DND-41 (cell line): ENCODE measurements around the gene FLT3LG.

Source experiments
- ATAC-seq: fragments of 200-7000 bp; cut with Tn5 transposase; 3 replicates; pipeline ENCODE4 v1.9.1; 2021; ENCODE audit warnings: low read depth; ENCODE audit not compliant: insufficient read depth
- DNase-seq: peaks from one replicate; pipeline ENCODE4 v3.0.0-alpha.2; 2020
- H2AFZ ChIP-seq: 2 replicates; pipeline ENCODE4 v1.6.0; 2012; ENCODE audit warnings: low read depth, low read length
- H3K27ac ChIP-seq: 2 replicates; pipeline ENCODE4 v1.5.1; 2012; ENCODE audit warnings: low read length, inconsistent platforms
- H3K27me3 ChIP-seq: fragments of 200-600 bp; sonication (generic); 2 replicates; pipeline ENCODE4 v1.6.0; 2012; ENCODE audit warnings: low read length, mild to moderate bottlenecking, inconsistent platforms; ENCODE audit not compliant: insufficient read depth, poor library complexity
- H3K36me3 ChIP-seq: 2 replicates; pipeline ENCODE4 v1.5.1; 2012; ENCODE audit warnings: low read length, inconsistent platforms; ENCODE audit not compliant: insufficient read depth
- H3K4me1 ChIP-seq: 2 replicates; pipeline ENCODE4 v1.5.1; 2012; ENCODE audit warnings: mild to moderate bottlenecking, low read length; ENCODE audit not compliant: insufficient read depth
- H3K4me2 ChIP-seq: 2 replicates; pipeline ENCODE4 v1.6.0; 2012; ENCODE audit warnings: mild to moderate bottlenecking, moderate library complexity, low read length, inconsistent platforms; ENCODE audit not compliant: insufficient read depth
- H3K4me3 ChIP-seq, 2 experiments: fragments of 200-600 bp in 1 of 2; shearing (Covaris generic) in 1 of 2; 2 replicates each; pipeline ENCODE4 v1.5.1; 2012 to 2016; ENCODE audit warnings: inconsistent platforms in 2 of 2, low read length in 2 of 2, mild to moderate bottlenecking in 2 of 2, low read depth in 1 of 2, moderate library complexity in 1 of 2
- H3K79me2 ChIP-seq: 2 replicates; pipeline ENCODE4 v1.6.0; 2012; ENCODE audit warnings: low read length, inconsistent platforms; ENCODE audit not compliant: insufficient read depth
- H3K9ac ChIP-seq: 2 replicates; pipeline ENCODE4 v1.6.0; 2012; ENCODE audit warnings: low read depth, mild to moderate bottlenecking, inconsistent platforms, low read length, moderate library complexity
- H3K9me3 ChIP-seq: 2 replicates; pipeline ENCODE4 v1.5.1; 2012; ENCODE audit warnings: low read length, moderate library complexity, mild to moderate bottlenecking, inconsistent platforms; ENCODE audit not compliant: insufficient read depth, severe bottlenecking
- H4K20me1 ChIP-seq: 2 replicates; pipeline ENCODE4 v1.6.0; 2012; ENCODE audit warnings: low read length; ENCODE audit not compliant: insufficient read depth
- CTCF ChIP-seq: IDR thresholded peaks from 2 replicates; pipeline ENCODE4 v1.5.1; 2012; ENCODE audit warnings: borderline replicate concordance, low read length, moderate library complexity, mild to moderate bottlenecking; ENCODE audit not compliant: poor library complexity, severe bottlenecking; ENCODE audit errors: extremely low read depth
- EZH2 ChIP-seq: IDR thresholded peaks from 3 replicates; pipeline ENCODE4 v1.6.1; 2012; ENCODE audit warnings: borderline replicate concordance, low read depth, mild to moderate bottlenecking, moderate library complexity, low read length, inconsistent platforms; ENCODE audit not compliant: severe bottlenecking

FLT3LG gene

GRCh38 chr19:49515767-49516166, 41.8 kb downstream of the FLT3LG start:
- H3K79me2 ChIP-seq: no peaks in the 10 kb centered on the region
- TF ChIP-seq EZH2: no peak
- TF ChIP-seq CTCF: no peak
- peaks cover 12% of the 10 kb centered on the region for H3K4me1 ChIP-seq
- H3K27ac ChIP-seq: no peak overlapping the region
- ATAC-seq (no peak), DNase-seq (no peak)
- no peak overlapping the region for H2AFZ ChIP-seq
- no peak overlapping the region for H3K4me3 ChIP-seq
- no peaks in the 10 kb centered on the region for H3K27me3 ChIP-seq
- no peak overlapping the region for H3K4me2 ChIP-seq
- H3K9me3 ChIP-seq: no peaks in the 10 kb centered on the region
- no peak overlapping the region for H3K9ac ChIP-seq
- H3K36me3 ChIP-seq: no peaks in the 10 kb centered on the region
- no peaks in the 10 kb centered on the region for H4K20me1 ChIP-seq

- no peak for ATAC-seq
- H3K4me3 ChIP-seq: no peak overlapping the region
- H3K4me2 ChIP-seq: no peak overlapping the region
- H2AFZ ChIP-seq: no peak overlapping the region
- TF ChIP-seq EZH2 (no peak), CTCF (no peak)
- no peaks in the 10 kb centered on the region for H3K27me3 ChIP-seq
- no peak overlapping the region for H3K27ac ChIP-seq
- H3K36me3 ChIP-seq: no peaks in the 10 kb centered on the region
- H4K20me1 ChIP-seq: no peaks in the 10 kb centered on the region
- H3K9ac ChIP-seq: no peak overlapping the region
- H3K4me1 ChIP-seq: peaks cover 12% of the 10 kb centered on the region
- H3K9me3 ChIP-seq: no peaks in the 10 kb centered on the region
- DNase-seq: no peak
- H3K79me2 ChIP-seq: no peaks in the 10 kb centered on the region
Measured at GRCh38 chr19:49518033-49518432, 44.0 kb downstream of the FLT3LG start.

- no peak overlapping the region for H2AFZ ChIP-seq
- no peak overlapping the region for H3K9ac ChIP-seq
- no peaks in the 10 kb centered on the region for H3K9me3 ChIP-seq
- H3K36me3 ChIP-seq: no peaks in the 10 kb centered on the region
- no peak overlapping the region for H3K4me2 ChIP-seq
- no peak overlapping the region for H3K4me3 ChIP-seq
- H3K27me3 ChIP-seq: no peaks in the 10 kb centered on the region
- no peaks in the 10 kb centered on the region for H3K4me1 ChIP-seq
- DNase-seq (no peak), ATAC-seq (no peak)
- H3K79me2 ChIP-seq: no peaks in the 10 kb centered on the region
- H4K20me1 ChIP-seq: no peaks in the 10 kb centered on the region
- H3K27ac ChIP-seq: no peak overlapping the region
- TF ChIP-seq EZH2: no peak
- no peak for TF ChIP-seq CTCF
Measured at GRCh38 chr19:49520705-49521319, 46.8 kb downstream of the FLT3LG start.
